Upper lobe of left lung (tissue), 6 donors: ENCODE measurements around the gene GPR108. TPM values are rescaled to one million over a fixed set of nuclear protein-coding genes. Genes with fewer than 3 reads are reported as not detected.
"Not testable (repeated sequence)": the region's sequence is repeated elsewhere in the genome, so short reads cannot be mapped to it uniquely, and the experiment has no call there.

Experiments used
- ATAC-seq, 2 donors: fragments of 200-7000 bp; cut with Tn5 transposase; one replicate each; pipeline ENCODE4 v1.9.1; 2022; ENCODE audit warnings: mild to moderate bottlenecking in 2 of 2, moderate library complexity in 2 of 2; ENCODE audit not compliant: low FRiP score in 2 of 2
- DNase-seq, 2 donors: peaks; one replicate each; pipeline ENCODE4 v3.0.0-alpha.2; 2019 to 2020
- H3K27ac ChIP-seq, 4 donors: fragments of 200-600 bp; sonication (generic); one replicate each; pipeline ENCODE4 v1.5.1; 2016 to 2019
- H3K27me3 ChIP-seq, 4 donors: fragments of 200-600 bp; sonication (generic); one replicate each; pipeline ENCODE4 v1.5.1; 2017 to 2019
- H3K36me3 ChIP-seq, 4 donors: fragments of 200-600 bp; sonication (generic); one replicate each; pipeline ENCODE4 v1.5.1; 2016 to 2019
- H3K4me1 ChIP-seq, 4 donors: fragments of 200-600 bp; sonication (generic); one replicate each; pipeline ENCODE4 v1.5.1; 2018 to 2019
- H3K4me3 ChIP-seq, 4 donors: fragments of 200-600 bp; sonication (generic); one replicate each; pipeline ENCODE4 v1.5.1; 2017 to 2019; ENCODE audit warnings: mild to moderate bottlenecking in 2 of 4, moderate library complexity in 1 of 4
- H3K9me3 ChIP-seq, 4 donors: fragments of 200-600 bp; sonication (generic); one replicate each; pipeline ENCODE4 v1.5.1; 2018 to 2019
- CTCF ChIP-seq, 6 experiments: fragments of 450-650 bp in 4 of 6; fragments of 200-600 bp in 2 of 6; sonication (generic) in 2 of 6; IDR thresholded peaks; one replicate each; pipeline ENCODE4 v1.5.1; 2016 to 2019; ENCODE audit warnings: antibody characterized with exemption in 6 of 6
- EP300 ChIP-seq, 4 donors: sonication (generic); formaldehyde crosslinking; IDR thresholded peaks; one replicate each; pipeline ENCODE4 v1.5.1; 2017; ENCODE audit warnings: antibody characterized with exemption in 4 of 4, control low read depth in 2 of 4
- POLR2A ChIP-seq, 4 donors: fragments of 450-650 bp; IDR thresholded peaks; one replicate each; pipeline ENCODE4 v1.5.1; 2016 to 2017; ENCODE audit warnings: antibody characterized with exemption in 4 of 4, mild to moderate bottlenecking in 2 of 4
- POLR2AphosphoS5 ChIP-seq, 2 donors: sonication (generic); formaldehyde crosslinking; IDR thresholded peaks; one replicate each; pipeline ENCODE4 v1.5.1; 2017; ENCODE audit warnings: antibody characterized with exemption in 2 of 2
- WGBS, 2 donors: methylation state at CpG; one replicate each; pipeline ENCODE4 v1.1.5; 2017 to 2018; 5-methylcytosine and 5-hydroxymethylcytosine counted together
- total RNA-seq, 6 donors: library from RNA; depleted of rRNA in 4 of 6; stranded (reverse); fragments of >200 nt in 4 of 6; gene quantifications; one replicate each; pipeline versions ENCODE4 v1.1.0 to v1.2.1, GENCODE V29; 2016 to 2021
- donor health status: DM: no; HTN: no; CAD: no; lungs with moderate emphysema.
- donor health status: DM: no; HTN: yes; CAD: no; lungs with severe emphysema.

The GPR108 gene
- total RNA-seq, 6 donors from 2014 or later = 51.6 to 105 (median 69.0) TPM

GRCh38 chr19:6751189-6751588 lies 13.8 kb upstream of the GPR108 start:
- DNase-seq (no peak), ATAC-seq (no peak)
- no peak overlapping the region for H3K4me3 ChIP-seq
- peaks cover 12 to 18% (median 14%) of the 10 kb centered on the region in 4 donors for H3K4me1 ChIP-seq
- 93 to 95% methylated on average over 16 of the region's 16 CpGs for WGBS, 2 donors
- H3K9me3 ChIP-seq = no peaks in the 10 kb centered on the region
- no peaks in the 10 kb centered on the region for H3K27me3 ChIP-seq
- H3K36me3 ChIP-seq = peaks cover 23 to 79% (median 68%) of the 10 kb centered on the region in 4 donors
- H3K27ac ChIP-seq = no peak overlapping the region
- TF ChIP-seq POLR2A (IDR thresholded peaks at IDR 0.05) (no peak), POLR2AphosphoS5 (IDR thresholded peaks at IDR 0.05) (no peak), EP300 (IDR thresholded peaks at IDR 0.05) (no peak), CTCF (IDR thresholded peaks at IDR 0.05) (no peak)

- 73 to 79% methylated on average over 12 to 17 of the region's 20 CpGs for WGBS, 2 donors
- peak in 1 of 2 donors; percentile 73 for ATAC-seq
- H3K36me3 ChIP-seq = peaks cover 25 to 89% (median 73%) of the 10 kb centered on the region in 4 donors
- DNase-seq = peak in 1 of 2 donors; percentile 86
- H3K4me3 ChIP-seq = no peak overlapping the region
- peaks cover 19 to 26% (median 21%) of the 10 kb centered on the region in 4 donors for H3K4me1 ChIP-seq
- no peaks in the 10 kb centered on the region for H3K9me3 ChIP-seq
- no peaks in the 10 kb centered on the region for H3K27me3 ChIP-seq
- H3K27ac ChIP-seq = peak overlapping the region in 3 of 4 donors; percentile 16 to 34 (median 24)
- TF ChIP-seq EP300 (IDR thresholded peaks at IDR 0.05) (no peak), CTCF (IDR thresholded peaks at IDR 0.05) (no peak), POLR2AphosphoS5 (IDR thresholded peaks at IDR 0.05) (no peak), POLR2A (IDR thresholded peaks at IDR 0.05) (no peak)
These were observed 12.7 kb upstream of the GPR108 start for GRCh38 chr19:6750062-6750461.

- TF ChIP-seq POLR2AphosphoS5 (IDR thresholded peaks at IDR 0.05) = peak in 1 of 2 donors; percentile 15
- H3K4me3 ChIP-seq, ATAC-seq, H3K27me3 ChIP-seq, H3K9me3 ChIP-seq: not testable (repeated sequence)
- peaks cover 25 to 96% (median 71%) of the 10 kb centered on the region in 4 donors for H3K36me3 ChIP-seq
- DNase-seq = peak in 1 of 2 donors; percentile 75
- 65 to 77% methylated on average over 10 of the region's 10 CpGs for WGBS, 2 donors
- peak overlapping the region in 3 of 4 donors; percentile 12 to 37 (median 20) for H3K27ac ChIP-seq
- H3K4me1 ChIP-seq = peaks cover 32 to 41% (median 34%) of the 10 kb centered on the region in 4 donors
These were observed 11.2 kb upstream of the GPR108 start for GRCh38 chr19:6748543-6748942.

- DNase-seq (peak in 1 of 2 donors; percentile 72), ATAC-seq (no peak)
- peaks cover 43 to 54% (median 46%) of the 10 kb centered on the region in 4 donors for H3K4me1 ChIP-seq
- TF ChIP-seq POLR2A (IDR thresholded peaks at IDR 0.05) (no peak), CTCF (IDR thresholded peaks at IDR 0.05) (no peak), EP300 (IDR thresholded peaks at IDR 0.05) (no peak), POLR2AphosphoS5 (IDR thresholded peaks at IDR 0.05) (no peak)
- WGBS, 2 donors = 88 to 96% methylated on average over 5 to 24 of the region's 24 CpGs
- peak overlapping the region in 3 of 4 donors; percentile 35 to 93 (median 67) for H3K27ac ChIP-seq
- H3K9me3 ChIP-seq = no peaks in the 10 kb centered on the region
- H3K27me3 ChIP-seq = no peaks in the 10 kb centered on the region
- no peak overlapping the region for H3K4me3 ChIP-seq
- H3K36me3 ChIP-seq = peaks cover 20 to 90% (median 59%) of the 10 kb centered on the region in 4 donors
These were observed 8.6 kb upstream of the GPR108 start for GRCh38 chr19:6745965-6746364.

- H3K9me3 ChIP-seq = no peaks in the 10 kb centered on the region
- H3K27ac ChIP-seq = peak overlapping the region; percentile 74 to 93 (median 88)
- peak overlapping the region in 2 of 4 donors; percentile 5 to 14 for H3K4me3 ChIP-seq
- ATAC-seq (peak; percentile 82 to 90), DNase-seq (peak; percentile 87 to 89)
- peak; percentile 45 to 56 for TF ChIP-seq POLR2AphosphoS5 (IDR thresholded peaks at IDR 0.05)
- peak in 1 of 4 donors; percentile 21 for TF ChIP-seq POLR2A (IDR thresholded peaks at IDR 0.05)
- peak in 2 of 6 experiments; percentile 15 to 19 for TF ChIP-seq CTCF (IDR thresholded peaks at IDR 0.05)
- peak in 1 of 4 donors; percentile 59 for TF ChIP-seq EP300 (IDR thresholded peaks at IDR 0.05)
- H3K4me1 ChIP-seq = peaks cover 45 to 57% (median 52%) of the 10 kb centered on the region in 4 donors
- 49 to 58% methylated on average over 12 to 27 of the region's 41 CpGs for WGBS, 2 donors
- H3K27me3 ChIP-seq = peaks cover 0 to 7% (median 0%) of the 10 kb centered on the region in 4 donors
- peaks cover 20 to 77% (median 47%) of the 10 kb centered on the region in 4 donors for H3K36me3 ChIP-seq
These were observed 7.3 kb upstream of the GPR108 start for GRCh38 chr19:6744381-6745301.
